ENCODE measurements around the gene ALOXE3. TPM values are rescaled to one million over a fixed set of nuclear protein-coding genes. Genes with fewer than 3 reads are reported as not detected.

ALOXE3 gene
- total and polyA plus RNA-seq, 12 donors, result 0.09 TPM; not detected in 11

DNA sequence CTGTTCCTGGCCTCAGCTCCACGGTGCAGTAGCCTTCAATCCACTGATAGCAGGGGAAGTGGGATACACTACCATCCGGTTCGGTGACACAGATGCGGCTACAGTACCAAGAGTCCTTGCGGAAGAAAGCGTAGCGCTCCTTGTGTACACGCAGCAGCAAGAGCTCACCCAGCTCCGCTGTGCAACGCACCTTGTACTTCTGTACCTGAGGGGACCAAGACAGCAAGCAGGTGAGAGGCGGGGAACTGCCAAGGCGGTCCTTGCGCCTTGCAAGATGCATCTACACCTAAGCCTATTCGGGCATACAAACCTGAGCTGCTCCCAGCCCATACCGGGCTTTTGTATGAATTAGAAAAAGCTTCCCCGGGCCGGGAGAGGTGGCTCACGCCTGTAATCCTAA lies 1.5 kb downstream of the ALOXE3 start:
- H3K9me3 ChIP-seq, result no peaks in the 10 kb centered on the region
- H3K4me1 ChIP-seq, result peaks cover 14 to 47% (median 33%) of the 10 kb centered on the region in 9 donors
- H3K27ac ChIP-seq, result no peak overlapping the region
- no peak overlapping the region for H3K4me3 ChIP-seq
- H3K27me3 ChIP-seq, result peaks cover 0 to 78% (median 55%) of the 10 kb centered on the region in 7 donors
- no peaks in the 10 kb centered on the region for H3K36me3 ChIP-seq
- ATAC-seq (no peak), DNase-seq (no peak)
- TF ChIP-seq, protein P1, sequence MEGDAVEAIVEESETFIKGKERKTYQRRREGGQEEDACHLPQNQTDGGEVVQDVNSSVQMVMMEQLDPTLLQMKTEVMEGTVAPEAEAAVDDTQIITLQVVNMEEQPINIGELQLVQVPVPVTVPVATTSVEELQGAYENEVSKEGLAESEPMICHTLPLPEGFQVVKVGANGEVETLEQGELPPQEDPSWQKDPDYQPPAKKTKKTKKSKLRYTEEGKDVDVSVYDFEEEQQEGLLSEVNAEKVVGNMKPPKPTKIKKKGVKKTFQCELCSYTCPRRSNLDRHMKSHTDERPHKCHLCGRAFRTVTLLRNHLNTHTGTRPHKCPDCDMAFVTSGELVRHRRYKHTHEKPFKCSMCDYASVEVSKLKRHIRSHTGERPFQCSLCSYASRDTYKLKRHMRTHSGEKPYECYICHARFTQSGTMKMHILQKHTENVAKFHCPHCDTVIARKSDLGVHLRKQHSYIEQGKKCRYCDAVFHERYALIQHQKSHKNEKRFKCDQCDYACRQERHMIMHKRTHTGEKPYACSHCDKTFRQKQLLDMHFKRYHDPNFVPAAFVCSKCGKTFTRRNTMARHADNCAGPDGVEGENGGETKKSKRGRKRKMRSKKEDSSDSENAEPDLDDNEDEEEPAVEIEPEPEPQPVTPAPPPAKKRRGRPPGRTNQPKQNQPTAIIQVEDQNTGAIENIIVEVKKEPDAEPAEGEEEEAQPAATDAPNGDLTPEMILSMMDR (IDR thresholded peaks at IDR 0.05), result no peak
- intact Hi-C loops (cut with DNase I), result loop anchor here in 3 of 10 donors (5.0 kb wide), 3 partner anchors 39 to 181 kb away; partner anchors contain the start of gene SLC25A35 (in 1 of the 3)
- 41 to 54% methylated on average over 18 of the region's 18 CpGs for WGBS, 2 donors

DNA sequence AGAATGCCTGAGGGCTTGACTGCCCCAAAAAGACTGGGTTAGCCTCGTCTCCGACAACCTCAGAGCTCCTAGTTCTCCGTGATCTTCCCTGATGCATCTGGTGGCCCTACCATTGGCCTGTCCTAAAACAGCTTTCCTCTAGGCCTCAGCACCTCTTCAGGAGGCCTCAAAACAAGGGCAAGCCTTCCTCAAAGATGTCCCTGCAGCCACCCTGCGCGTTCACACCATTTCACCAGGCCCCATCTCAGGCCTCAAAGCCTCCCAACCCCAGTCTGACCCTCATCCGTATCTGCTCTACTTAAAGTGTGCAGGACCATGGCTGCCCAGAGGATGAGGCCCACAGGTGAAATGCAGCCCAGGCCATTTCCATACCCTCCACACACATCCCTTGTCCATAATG lies 7.4 kb downstream of the ALOXE3 start:
- Histone ChIP-seq H3K4me1 (peaks cover 0 to 14% (median 7%) of the 10 kb centered on the region in 9 donors), H3K36me3 (no peaks in the 10 kb centered on the region), H3K27me3 (peaks cover 10 to 78% (median 69%) of the 10 kb centered on the region in 7 donors), H3K9me3 (no peaks in the 10 kb centered on the region), H3K27ac (no peak overlapping the region), H3K4me3 (no peak overlapping the region)
- intact Hi-C loops (cut with DNase I), result loop anchor here in 1 of 10 donors (5.0 kb wide), 1 partner anchor 49 kb away; no protein-coding TSS in a partner anchor
- 94 to 95% methylated on average over 6 of the region's 6 CpGs for WGBS, 2 donors
- TF ChIP-seq, protein P1 (IDR thresholded peaks at IDR 0.05), result no peak
- no peak for ATAC-seq
- DNase-seq, result no peak

DNA sequence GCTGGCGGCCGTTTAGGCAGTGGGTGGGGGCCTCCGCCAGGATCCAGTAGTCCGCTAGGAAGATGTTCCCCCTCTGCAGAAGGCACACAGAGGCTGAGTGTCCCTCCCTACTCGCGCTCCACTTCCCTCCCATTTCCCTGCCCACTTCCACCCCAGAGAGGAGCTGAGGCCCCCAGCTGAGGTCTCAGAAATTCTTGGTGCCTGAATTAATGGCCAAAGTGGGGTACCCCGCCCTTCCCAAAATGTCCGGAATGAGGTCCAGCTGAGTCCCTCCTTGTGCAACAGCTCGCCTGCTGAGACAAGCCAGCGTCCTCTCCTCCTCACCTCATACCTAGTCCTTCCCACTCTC lies 7.9 kb downstream of the ALOXE3 start:
- no peak for DNase-seq
- Histone ChIP-seq H3K4me3 (peak overlapping the region in 1 of 10 donors; percentile 34), H3K27ac (no peak overlapping the region), H3K9me3 (no peaks in the 10 kb centered on the region), H3K27me3 (peaks cover 10 to 73% (median 64%) of the 10 kb centered on the region in 7 donors), H3K36me3 (no peaks in the 10 kb centered on the region), H3K4me1 (peaks cover 0 to 14% (median 7%) of the 10 kb centered on the region in 9 donors)
- intact Hi-C loops (cut with DNase I), result loop anchor here in 1 of 10 donors (5.0 kb wide), 1 partner anchor 48 kb away; no protein-coding TSS in a partner anchor
- no peak for ATAC-seq
- TF ChIP-seq, protein P1 (IDR thresholded peaks at IDR 0.05), result peak in 2 of 9 donors; percentile 5 to 10
- WGBS, 2 donors, result 22 to 32% methylated on average over 10 of the region's 10 CpGs

DNA sequence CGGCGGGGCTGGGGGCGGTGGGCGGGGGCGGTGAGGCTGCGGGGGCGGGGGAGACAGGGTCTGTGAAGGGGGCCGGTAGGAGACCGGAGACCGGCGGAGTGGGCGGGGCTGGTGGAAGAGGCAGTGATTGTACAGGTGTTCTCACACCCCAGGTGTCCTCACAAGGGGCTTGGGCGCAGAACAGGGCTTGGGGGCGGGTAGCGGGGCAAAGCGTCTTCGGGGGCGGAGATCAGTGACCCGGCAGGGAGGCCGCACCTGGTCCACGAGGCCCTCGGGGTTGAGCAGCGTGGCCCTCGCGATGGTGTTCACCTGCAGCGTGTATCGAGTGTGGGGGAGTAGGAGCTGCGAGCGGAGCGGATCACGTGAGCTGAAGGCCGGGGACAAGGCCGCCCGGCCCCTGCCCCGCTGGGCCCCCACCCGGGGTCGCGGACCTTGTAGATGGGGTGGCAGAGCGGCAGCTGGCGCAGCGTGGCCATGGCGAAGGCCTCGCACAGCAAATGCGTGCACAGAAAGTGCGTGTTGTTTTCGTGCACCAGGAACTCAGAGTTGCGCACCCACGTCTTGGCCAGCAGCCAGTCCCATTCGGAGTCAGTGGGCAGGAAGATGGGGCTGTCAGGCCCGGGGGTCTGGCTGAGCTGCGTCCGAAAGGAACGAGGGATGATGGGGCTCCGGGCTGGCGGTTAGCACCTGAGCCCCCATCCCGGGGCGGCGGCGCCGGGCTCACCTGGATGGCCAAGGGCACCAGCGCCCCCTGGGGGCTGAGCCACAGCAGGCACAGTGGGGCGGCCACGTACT lies 8.5 kb downstream of the ALOXE3 start:
- H3K4me3 ChIP-seq, result peak overlapping the region in 6 of 10 donors; percentile 2 to 37 (median 20)
- DNase-seq, result peak in 1 of 2 donors; percentile 59

More for the DNA sequence above, 8.5 kb downstream of the ALOXE3 start:
- Histone ChIP-seq H3K27me3 (peaks cover 10 to 67% (median 59%) of the 10 kb centered on the region in 7 donors), H3K4me1 (peaks cover 0 to 14% (median 7%) of the 10 kb centered on the region in 9 donors), H3K27ac (no peak overlapping the region), H3K36me3 (no peaks in the 10 kb centered on the region), H3K9me3 (no peaks in the 10 kb centered on the region)
- peak; percentile 57 to 74 (median 66) for ATAC-seq
- 10 to 12% methylated on average over 63 of the region's 63 CpGs for WGBS, 2 donors
- intact Hi-C loops (cut with DNase I), result loop anchor here in 2 of 10 donors (5.0 to 10.0 kb wide), 2 partner anchors 48 to 175 kb away; partner anchors contain the start of gene RANGRF (in 1 of the 2)
- TF ChIP-seq, protein P1 (IDR thresholded peaks at IDR 0.05), result peak; percentile 42 to 91 (median 78)
